AG10803 (cell line): ENCODE data around the gene NRG3.

Source experiments
- DNase-seq: peaks from one replicate; pipeline ENCODE4 v3.0.0; 2010; ENCODE audit warnings: low read depth
- H3K4me3 ChIP-seq: 2 replicates; pipeline ENCODE4 v1.5.1; 2011; ENCODE audit warnings: mild to moderate bottlenecking, low read length, control low read depth
- CTCF ChIP-seq: conservative IDR thresholded peaks from 2 replicates; pipeline ENCODE4 v1.5.1; 2011; ENCODE audit warnings: mild to moderate bottlenecking, low read length, control low read depth, inconsistent platforms

NRG3 gene

GRCh38 chr10:82071231-82071630 lies 196.2 kb downstream of the NRG3 start:
- H3K4me3 ChIP-seq = no peak overlapping the region
- TF ChIP-seq CTCF = no peak
- DNase-seq = no peak

GRCh38 chr10:82072124-82072523 lies 197.1 kb downstream of the NRG3 start:
- no peak for TF ChIP-seq CTCF
- DNase-seq = no peak
- H3K4me3 ChIP-seq = no peak overlapping the region

- no peak for TF ChIP-seq CTCF
- no peak for DNase-seq
- no peak overlapping the region for H3K4me3 ChIP-seq
Measured at GRCh38 chr10:82075605-82076004, 200.6 kb downstream of the NRG3 start.

GRCh38 chr10:82084496-82084895 lies 209.5 kb downstream of the NRG3 start:
- no peak for TF ChIP-seq CTCF
- DNase-seq = no peak
- no peak overlapping the region for H3K4me3 ChIP-seq

- H3K4me3 ChIP-seq = no peak overlapping the region
- no peak for DNase-seq
- TF ChIP-seq CTCF = no peak
Measured at GRCh38 chr10:82084904-82085303, 209.9 kb downstream of the NRG3 start.

- no peak for DNase-seq
- no peak for TF ChIP-seq CTCF
- no peak overlapping the region for H3K4me3 ChIP-seq
Measured at GRCh38 chr10:82089327-82089726, 214.3 kb downstream of the NRG3 start.

- no peak overlapping the region for H3K4me3 ChIP-seq
- TF ChIP-seq CTCF = no peak
- no peak for DNase-seq
Measured at GRCh38 chr10:82091413-82091812, 216.4 kb downstream of the NRG3 start.
